HG03039 (cell line): ENCODE data around the gene ARHGAP20.

Experiments
- ATAC-seq: cut with Tn5 transposase; IDR thresholded peaks from one replicate; pipeline ENCODE4 v1.9.1; 2021; ENCODE audit warnings: mild to moderate bottlenecking, moderate library complexity; ENCODE audit not compliant: unreplicated experiment

ARHGAP20 gene

DNA sequence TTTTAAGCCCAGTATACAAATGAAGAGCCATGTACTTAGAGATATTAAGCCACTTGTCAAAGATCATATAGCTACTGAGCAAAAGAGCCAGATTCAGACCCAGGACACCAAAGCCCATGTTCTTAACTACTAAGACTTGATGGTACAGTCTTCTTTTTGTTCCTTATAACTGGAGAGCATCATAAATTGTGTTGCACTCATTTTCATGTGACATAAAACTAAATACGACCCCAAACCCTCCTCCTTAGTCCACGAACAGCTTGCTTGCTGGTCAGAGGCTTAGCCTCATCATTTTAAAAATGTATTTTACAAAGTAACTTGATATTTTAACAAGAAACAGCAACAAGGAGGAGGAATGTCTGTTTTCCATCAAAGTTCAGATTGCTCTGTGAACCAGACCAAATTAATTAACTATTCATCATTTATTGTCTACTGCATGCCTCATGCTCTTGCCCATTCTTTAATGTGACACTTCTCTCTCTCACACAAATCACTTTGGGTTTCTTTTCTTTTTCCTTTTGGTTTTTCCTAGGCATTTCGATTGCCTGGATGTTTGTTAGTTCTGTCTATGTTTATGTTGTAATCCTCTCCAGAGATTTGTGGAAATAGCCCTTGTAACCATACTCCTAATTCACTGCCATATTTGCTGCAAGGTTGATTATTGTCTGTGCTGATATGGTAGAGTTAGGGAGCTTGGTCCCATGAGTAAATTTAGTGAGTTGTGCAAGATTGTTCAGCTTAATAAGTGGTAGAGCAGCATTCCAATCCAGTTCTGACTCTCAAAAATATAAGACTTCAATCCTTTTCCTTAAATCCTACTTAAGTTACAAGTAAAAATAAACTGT lies 8.4 kb upstream of the ARHGAP20 start:
- ATAC-seq = no peak

DNA sequence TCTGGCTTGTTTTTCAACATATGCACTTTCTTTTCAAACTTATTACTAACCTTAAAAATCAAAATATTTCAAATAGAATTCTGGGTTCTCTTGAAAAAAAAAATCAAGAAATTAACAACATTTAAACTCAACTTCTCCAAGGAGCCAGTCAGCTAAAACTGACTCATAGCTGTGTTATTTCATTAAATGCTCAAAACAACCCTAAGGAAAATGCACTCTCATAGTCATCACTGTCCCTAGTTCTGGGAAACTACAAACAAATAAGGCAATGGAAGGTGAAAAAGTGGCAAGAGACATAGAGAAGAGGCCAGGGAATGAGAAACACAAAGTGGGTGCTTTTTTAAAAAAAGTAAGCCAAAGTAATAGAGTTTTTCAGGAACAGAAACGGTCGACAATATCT lies 4.1 kb upstream of the ARHGAP20 start:
- ATAC-seq = no peak

DNA sequence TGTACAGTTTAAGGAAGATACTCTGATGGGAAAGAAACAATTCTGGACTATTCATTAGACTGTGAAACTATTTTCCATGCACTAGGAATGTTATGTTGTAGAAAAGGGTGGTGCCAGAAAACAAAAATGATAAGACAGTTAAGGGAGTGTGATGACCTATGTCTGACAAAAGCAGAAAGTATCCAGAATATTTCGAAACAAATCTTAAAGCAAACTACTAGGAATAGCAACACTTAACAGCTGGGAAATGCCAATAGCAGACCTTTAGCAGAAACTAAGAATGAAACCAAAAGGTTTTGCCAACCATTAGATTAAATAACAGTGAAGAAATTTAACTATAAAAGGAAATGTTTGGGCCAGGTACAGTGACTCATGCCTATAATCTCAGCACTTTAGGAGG lies 3.3 kb upstream of the ARHGAP20 start:
- no peak for ATAC-seq

DNA sequence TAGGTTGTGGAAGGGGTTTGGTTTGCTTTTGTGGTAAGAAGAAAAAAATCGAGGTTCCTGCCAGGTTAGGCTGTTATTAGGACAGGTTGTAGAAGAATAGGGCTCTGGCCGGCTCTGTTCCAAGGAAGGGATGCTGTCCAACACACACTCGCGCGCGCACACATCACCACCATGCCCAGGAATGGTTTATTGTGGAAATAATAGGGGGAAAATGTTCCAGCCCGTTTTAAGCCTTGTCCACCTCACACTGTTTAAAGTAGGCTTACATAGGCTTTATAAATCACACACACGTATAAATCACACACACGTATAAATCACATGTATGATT lies 1.2 kb upstream of the ARHGAP20 start:
- ATAC-seq = no peak

DNA sequence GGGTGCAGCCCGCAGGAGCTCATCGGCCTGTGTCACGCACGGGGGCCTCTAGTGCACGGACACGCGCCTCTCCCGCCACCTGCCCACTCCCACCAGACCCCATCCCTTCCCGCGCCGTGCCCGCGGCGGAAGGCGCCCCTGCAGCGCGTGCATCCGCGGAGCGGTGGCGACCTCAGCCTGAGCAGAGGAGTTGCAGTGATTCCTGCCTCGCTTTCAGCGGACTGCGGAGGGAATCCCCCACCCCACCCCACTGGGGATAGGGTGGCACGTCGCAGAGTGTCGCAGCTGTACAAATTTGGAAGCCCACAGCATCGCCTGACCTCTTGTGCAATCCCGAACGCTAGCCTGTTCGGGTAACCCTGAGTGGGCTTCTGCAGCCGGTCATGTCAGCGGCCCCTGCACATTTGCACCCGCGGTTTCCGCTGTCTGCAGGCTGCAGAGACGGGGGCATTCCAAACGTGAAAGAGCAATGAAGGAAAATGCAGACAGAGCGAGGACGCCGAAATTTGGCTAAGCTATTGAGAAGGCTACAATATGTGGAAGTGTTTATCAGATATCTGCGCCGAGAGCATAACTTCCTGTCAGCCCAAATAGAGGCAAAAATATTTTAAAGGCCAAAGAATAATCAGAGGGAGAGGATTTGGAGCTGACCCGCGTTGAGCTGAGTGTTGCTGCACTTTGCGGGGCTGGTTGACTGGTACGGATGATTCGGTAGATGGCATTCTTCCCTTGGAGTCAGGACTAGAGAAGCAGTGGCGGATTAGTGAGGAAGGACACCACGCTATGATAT lies 617 bp upstream of the ARHGAP20 start:
- no peak for ATAC-seq

DNA sequence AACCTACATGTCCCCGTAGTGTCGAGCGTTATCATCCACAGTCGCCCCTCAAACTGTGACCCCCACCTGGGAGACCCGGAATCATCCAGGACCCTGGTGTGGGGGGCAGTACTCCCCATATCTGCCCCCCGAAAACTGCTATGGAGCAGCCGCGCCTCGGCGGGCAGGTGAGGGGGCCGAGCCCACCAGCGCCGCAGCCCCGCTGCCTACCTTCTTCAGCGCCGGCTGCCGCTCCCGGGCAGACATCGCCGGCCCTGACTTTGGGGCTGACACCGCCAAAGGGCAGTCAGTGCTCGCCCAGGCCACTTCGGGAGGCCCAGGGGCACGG lies 825 bp downstream of the ARHGAP20 start:
- ATAC-seq = no peak

DNA sequence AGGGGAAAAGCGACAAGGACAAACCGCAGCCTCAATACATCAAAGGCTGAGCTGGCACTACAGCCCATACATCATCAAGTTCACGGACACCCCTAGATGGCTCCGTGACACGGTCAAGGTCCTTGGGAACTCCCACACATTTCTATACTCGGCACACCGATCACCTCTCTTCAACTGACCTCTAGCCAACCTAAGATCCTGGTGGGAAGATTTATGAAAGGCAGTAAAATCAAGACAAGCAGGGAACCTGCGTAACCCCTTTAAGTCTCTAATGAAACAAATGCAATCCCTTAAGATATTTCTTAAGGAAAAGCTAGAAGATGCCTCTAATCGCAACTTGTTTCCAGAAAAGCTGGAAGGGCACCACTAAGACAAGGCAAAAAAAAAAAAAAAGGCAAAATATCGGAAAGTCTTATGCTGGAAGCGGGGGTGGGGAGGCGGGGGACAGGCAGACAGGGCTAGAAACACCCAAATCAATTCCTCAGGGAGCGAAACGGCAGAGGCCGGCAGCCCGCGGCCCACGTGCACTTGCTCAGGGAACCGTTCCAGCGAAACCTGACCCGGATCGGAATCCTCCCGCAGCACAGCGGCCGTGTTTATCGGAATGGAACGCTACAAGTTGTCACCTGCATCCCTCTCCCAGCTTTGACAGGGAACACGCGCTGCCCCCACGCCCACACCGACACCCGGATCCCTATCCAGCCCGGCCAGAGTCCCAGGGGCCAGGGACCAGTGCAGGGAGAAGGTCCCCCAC lies 1.4 kb downstream of the ARHGAP20 start:
- ATAC-seq = no peak

DNA sequence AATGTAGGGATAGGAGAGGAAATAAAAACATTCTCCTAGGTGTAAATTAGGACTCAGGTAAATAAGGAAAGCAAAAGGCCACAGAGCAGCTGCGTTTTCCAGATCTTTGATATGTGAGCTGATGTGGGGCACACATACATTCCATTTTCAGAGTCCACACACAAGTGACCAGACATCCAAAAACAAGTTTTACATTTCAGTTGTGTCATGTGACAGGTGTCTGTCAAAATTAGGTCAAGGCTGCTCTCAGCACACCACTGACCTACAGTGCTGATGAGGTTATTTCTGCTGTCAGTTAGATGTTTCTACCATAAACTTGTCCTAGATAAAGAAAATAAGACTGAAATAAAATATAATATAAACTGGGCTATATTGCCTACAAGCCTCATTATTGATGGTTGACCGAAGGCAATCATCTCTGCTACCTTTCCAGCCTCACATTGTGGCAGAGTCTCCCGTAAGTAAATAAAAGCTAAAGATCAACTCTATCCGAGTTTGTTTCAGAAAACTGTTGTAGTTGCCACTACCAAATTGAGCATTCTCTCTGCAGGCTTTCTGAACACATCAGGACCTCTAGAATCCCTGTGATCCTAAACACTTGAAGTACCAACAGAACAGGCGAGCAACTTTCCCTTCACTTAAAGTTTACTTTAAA lies 7.9 kb downstream of the ARHGAP20 start:
- ATAC-seq = no peak

DNA sequence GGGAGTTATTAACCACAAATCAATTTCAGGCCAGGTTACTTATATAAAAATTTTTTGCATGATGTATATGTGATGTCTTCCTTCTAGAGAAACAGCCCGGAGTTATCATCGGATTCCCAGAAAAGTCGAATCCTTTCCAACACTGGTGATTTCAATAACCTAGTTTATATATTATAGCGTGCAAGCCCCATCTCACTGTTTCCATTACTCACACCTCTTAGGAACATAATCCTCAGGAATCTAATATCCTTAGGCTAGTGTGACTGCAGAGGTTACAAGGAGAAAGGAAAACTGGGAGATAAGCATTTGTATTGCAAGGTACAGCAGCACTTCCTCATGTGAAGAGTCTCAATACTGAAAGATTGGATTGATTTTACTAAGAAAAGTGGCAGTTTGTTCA lies 20.3 kb downstream of the ARHGAP20 start:
- ATAC-seq = no peak

DNA sequence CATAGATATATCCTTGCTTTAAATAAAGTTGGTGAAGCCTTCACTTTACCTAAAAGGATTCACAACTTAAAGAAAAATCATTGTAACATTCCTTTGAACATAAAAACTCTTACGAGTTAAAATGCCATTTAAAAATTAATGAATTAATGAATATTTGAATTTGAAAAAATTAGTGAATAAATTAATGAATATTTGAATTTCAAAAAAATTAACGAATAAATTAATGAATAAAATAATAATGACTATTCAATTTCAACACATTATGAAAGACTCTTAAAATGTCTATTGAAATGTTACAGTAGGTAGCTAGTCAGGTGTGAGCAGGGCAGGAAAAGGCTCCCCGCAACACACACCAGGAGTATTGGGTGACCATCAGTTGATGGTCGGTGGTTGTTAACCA lies 22.9 kb downstream of the ARHGAP20 start:
- ATAC-seq = no peak

DNA sequence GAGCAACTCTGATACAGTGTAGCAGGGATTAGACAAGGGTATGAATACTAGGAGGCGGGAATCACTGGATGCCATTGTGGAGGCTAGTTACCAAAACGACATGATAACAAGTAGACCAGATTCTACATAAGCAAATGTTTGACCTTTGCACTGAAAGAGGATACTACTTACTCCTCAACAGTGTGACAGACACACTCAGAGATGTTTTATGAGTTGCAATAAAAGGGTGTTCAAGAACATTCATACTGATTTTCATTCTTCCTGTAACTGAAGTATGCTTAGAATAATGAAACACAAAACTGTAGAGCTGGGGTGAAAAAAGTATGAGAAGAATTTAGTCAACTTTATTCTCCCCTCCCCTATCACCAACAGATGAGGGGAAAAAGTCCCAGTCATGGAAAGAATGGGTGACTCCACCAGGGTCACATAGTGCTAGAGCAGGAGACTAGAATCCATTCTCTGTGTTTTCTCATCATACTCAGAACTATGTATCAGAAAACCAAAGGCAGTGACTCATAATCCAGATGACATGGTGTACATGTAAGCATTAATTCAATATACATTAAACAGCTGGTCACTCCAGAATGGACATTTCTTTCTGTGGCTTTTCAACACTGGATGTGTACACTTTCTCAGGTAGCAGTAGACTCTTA lies 32.8 kb downstream of the ARHGAP20 start:
- ATAC-seq = no peak

DNA sequence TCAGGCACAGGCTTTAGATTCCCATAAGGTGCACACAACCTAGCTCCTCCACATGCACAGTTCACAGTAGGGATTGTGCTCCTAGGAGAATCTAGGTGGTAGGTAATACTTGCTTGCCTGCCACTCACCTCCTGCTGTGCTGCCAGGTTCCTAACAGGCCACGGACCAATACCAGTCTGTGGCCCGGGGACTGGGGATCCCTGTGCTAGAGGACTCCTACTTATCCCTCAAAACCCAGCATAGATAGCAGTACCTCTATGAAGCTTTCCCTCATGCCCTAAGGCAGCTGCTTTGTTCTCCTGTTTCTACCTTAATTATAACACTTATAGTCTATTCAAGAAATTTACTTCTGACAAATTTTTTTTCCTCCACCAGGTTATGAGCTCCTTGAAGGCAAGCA lies 36.7 kb downstream of the ARHGAP20 start:
- no peak for ATAC-seq

DNA sequence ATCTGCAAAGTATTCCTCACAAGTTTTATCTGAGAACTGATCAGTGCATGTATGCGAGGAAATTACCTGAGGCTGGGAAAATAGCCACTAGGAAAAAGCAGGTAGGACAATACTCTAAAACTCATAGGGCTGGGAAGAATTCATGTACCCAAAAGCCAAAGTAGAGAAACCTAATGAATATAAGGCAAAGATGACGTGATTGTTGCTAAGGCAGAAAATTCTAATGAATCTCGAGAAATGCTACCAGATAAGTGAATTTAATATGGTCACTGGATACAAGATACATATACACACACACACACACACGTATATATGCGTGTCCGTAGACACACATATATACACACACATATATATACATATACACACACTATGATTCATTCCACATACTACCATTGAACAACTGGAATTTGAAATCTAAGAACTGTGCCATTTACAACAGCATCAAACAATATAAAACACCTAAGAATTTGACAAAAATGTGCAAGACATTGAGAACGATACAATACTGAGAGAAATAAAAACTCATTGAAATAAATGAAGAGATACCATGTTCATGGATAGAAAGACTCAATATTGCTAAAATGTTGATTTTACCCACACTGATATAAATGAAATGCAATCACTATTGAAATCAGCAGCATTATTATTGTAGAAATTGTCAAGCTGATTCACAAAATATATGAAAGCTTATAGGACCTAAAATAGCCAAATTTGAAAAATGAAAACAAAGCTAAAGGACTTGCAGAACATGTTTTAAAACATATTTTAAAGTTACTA lies 46.4 kb downstream of the ARHGAP20 start:
- ATAC-seq = no peak

DNA sequence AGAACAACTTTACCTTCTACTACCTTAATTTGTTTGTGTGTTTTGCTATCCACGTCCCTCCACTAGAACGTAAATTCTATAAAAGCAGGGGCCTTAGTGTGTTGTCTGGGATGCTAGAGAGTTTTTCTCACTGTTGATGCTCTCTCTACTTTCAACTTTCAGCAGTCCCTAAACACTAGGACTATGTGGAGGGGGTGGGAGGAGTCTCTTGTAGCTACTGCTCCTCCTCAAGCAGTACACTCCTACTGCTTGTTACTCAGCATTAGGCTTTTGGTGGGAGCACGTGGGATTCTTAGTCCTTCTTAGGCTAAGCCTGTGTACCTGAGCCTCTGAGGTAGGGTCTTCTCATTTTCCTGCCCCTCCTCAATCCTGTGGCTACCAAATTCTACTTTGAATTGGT lies 56.3 kb downstream of the ARHGAP20 start:
- no peak for ATAC-seq

DNA sequence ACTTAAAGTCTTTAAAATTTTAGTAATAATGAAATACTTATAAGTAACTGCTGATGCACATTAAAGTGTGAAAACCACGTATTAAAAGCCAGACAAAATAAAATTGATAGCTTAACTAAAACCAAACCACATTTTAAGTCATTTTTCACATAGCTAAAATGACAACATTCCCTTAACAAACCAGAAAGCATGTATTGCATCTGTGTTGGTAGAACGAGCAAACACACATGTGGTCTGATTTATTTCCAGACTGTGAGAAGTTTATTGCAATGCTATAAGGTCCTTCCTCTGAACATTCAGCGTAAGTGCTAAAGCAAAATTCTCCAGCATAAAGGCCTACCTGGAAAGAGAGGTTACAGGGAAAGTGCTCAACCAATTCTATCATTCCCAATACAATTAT lies 57.8 kb downstream of the ARHGAP20 start:
- ATAC-seq = no peak

DNA sequence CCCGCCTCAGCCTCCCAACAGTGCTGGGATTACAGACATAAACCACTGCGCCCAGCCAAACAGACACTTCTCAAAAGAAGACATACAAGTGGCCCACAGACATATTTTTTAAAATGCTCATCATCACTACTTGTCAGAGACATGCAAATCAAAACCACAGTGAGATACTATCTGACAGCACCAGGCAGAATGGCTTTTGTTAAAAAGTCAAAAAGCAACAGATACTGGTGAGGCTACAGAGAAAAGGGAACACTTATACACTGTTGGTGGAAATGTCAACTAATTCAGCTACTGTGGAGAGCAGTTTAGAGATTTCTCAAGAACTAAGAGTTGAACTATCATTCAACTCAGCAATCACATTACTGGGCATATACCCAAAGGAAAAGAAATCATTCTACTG lies 67.0 kb downstream of the ARHGAP20 start:
- no peak for ATAC-seq

DNA sequence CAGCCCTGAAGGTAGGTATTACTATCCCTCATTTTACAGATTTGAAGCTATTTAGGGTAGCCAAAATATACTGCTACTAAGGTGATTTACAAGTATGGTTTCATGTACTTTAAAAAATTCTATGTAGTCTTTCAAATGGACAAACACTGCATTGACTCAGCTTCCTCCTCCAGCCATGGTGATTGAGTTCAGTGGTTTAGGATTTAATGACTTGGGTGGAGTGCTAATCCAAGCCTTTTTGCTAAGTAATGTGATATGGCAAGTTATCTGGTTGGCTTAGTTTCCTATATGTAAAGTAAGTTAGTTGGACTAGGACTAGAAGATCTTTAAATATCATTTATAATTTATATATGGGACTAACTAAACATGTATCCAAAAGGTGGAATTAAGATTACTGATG lies 77.9 kb downstream of the ARHGAP20 start:
- no peak for ATAC-seq

DNA sequence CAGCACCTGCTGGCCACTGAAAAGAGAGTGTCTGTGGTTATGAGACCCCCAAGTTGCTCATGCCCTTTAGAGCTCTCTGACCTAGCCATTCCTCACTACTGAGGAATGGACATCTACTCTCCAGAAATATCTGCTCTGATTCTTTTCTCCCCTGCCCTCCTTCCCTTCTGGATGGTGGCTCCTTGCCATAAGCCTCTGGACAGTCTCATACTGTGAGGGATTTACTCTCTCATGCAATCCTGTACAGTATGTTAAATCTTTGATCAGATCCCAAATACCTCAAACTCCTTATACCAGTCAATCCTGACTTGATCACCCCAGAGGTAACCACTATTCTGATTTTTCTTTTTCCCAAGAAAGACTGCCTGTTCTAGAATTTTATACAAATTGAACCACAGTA lies 80.7 kb downstream of the ARHGAP20 start:
- no peak for ATAC-seq

DNA sequence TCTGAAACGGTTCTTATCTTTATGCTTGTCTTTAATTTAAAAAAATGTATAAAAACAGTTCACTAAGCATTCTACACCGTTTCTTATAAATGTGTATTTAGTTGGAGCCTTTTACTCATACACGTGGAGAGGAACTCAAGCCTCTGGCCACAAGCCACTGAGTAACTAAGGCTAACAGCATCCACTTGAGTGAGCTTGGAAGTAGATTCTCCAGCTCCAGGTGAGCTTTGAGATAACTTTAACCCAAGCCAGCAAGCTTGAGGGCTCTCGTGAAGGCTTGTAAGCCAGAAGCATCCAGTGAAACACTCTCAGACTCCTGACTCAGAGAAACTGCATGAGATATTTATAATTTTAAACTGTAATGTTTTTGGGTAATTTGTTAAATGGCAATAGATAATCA lies 82.6 kb downstream of the ARHGAP20 start:
- ATAC-seq = no peak

DNA sequence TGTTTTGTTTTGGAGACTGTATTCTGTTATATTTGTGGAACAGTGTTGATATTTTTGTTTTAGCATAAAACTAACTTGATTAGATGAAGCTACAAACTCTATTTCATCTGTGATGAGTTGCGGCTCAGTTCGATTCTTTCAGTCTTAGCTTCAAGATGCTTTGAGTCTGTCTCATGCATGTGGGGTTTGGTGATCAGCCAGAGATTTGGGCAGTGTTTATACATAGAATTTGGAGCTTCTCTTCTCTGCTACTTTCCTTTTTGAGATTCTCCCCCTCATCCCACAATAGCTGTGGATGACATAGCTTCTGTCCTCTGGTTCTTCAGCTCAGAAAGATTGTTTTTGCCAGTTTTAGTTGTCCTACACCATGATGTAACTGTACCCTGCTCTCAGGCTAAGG lies 90.4 kb downstream of the ARHGAP20 start:
- ATAC-seq = no peak
